C4-2B (cell line): ENCODE measurements around the gene LRRN4CL.
A peak's percentile ranks its signal among the peaks of the same experiment; 100 is the strongest.

Source experiments
- H3K27ac ChIP-seq: fragments of 450-650 bp; 2 replicates; pipeline ENCODE4 v1.5.1; 2017
- ZFX ChIP-seq: fragments of 450-650 bp; IDR thresholded peaks from 2 replicates; pipeline ENCODE4 v1.6.1; 2017
- TF ChIP-seq, protein P1 (sequence below): fragments of 450-650 bp; conservative IDR thresholded peaks from 2 replicates; pipeline ENCODE4 v1.5.1; 2017; ENCODE audit warnings: mild to moderate bottlenecking

LRRN4CL gene

DNA sequence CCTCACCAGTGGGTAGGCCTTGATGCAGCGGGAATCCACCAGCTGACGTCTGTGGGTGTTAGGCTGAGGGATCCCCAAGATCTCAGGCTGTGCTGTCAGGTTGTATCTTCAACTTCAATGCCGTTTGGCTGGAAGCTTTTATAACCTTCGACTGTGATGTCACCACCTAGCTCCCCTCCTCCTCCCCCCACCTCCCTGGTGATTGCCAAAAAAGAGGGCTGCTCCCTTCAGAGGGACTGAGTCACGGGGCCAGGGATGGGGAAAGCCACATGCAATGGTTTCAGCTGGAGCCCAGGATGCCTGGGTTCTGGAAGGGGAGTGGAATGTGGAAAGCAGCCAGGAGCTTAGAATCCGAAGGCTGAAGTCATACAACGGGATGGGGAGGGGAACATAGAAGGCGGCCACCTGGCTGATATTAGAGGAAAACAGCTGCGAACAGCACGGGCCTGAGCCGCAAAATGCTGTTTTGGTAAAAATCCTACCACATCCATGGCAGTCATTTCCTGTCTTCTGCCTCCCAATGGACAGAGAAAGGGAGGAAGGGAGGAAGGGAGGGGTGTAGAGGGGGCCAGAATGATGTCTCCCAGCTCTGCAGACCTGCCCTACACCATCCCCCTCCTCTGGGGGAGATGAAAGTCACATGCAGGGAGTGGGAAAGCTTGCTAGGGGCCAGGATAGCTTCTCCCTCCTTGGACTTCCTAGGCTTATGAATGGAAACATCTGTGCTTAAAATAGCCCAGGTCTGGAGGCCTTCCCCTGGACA is at the start of gene LRRN4CL:
Gene LRRN4CL (minus strand): TSS at position 110 of the 763 bp plus-strand sequence. CDS start 1,022 bp downstream, outside the sequence.
- TF ChIP-seq ZFX = no peak
- TF ChIP-seq, protein P1, sequence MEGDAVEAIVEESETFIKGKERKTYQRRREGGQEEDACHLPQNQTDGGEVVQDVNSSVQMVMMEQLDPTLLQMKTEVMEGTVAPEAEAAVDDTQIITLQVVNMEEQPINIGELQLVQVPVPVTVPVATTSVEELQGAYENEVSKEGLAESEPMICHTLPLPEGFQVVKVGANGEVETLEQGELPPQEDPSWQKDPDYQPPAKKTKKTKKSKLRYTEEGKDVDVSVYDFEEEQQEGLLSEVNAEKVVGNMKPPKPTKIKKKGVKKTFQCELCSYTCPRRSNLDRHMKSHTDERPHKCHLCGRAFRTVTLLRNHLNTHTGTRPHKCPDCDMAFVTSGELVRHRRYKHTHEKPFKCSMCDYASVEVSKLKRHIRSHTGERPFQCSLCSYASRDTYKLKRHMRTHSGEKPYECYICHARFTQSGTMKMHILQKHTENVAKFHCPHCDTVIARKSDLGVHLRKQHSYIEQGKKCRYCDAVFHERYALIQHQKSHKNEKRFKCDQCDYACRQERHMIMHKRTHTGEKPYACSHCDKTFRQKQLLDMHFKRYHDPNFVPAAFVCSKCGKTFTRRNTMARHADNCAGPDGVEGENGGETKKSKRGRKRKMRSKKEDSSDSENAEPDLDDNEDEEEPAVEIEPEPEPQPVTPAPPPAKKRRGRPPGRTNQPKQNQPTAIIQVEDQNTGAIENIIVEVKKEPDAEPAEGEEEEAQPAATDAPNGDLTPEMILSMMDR = no peak
- no peak within 1 kb of the TSS for H3K27ac ChIP-seq

- no peak for TF ChIP-seq ZFX
- TF ChIP-seq, protein P1 = no peak
- H3K27ac ChIP-seq = no peak overlapping the region
These were observed 47.9 kb upstream of the LRRN4CL start for GRCh38 chr11:62737196-62737595.

DNA sequence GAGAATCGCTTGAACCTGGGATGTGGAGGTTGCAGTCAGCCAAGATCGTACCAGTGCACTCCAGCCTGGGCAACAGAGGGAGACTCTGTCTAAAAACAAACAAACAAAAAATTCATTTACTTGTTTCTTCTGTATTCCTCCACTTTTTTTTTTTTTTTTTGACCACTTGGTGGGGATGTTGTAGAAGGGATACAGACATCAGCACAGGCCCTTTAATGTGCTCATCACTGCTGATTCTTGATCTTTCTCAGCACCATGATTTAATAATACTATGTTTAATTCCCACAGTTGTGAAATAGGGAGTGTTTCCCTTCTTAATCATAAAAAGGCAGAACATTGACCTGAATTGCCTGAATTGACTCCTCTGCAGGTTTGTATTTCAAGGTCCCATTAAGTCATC is 43.5 kb upstream of the LRRN4CL start:
- H3K27ac ChIP-seq = no peak overlapping the region
- no peak for TF ChIP-seq ZFX
- TF ChIP-seq, protein P1 = no peak

- peak overlapping the region; percentile 97 for H3K27ac ChIP-seq
These were observed 40.7 kb upstream of the LRRN4CL start for GRCh38 chr11:62730076-62730475.

GRCh38 chr11:62728171-62728988 is 39.0 kb upstream of the LRRN4CL start, which contains the start of gene TTC9C:
Gene TTC9C (plus strand): TSS chr11:62728486. CDS start chr11:62728849, 363 bp downstream.
- H3K27ac ChIP-seq = peak within 1 kb of the TSS; percentile 97
- TF ChIP-seq ZFX = no peak; the same call in 1 of the 2 replicates
- TF ChIP-seq, protein P1 = no peak

DNA sequence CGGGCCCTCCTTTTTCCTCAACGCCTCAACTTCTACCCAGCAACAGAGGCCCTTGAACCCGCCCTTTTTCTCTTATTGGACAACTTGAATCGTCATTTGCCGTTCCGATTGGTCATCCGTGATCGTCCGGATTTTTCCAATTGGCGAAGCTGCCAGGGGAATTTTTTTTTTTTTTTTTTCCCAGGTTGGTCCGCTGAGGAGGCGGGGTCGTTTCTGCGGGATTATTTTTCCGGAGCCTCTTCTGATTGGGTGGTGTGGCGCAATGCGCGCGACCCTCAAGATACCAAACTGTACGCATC is 38.5 kb upstream of the LRRN4CL start:
- peak overlapping the region; percentile 97 for H3K27ac ChIP-seq
- TF ChIP-seq, protein P1 = no peak
- no peak for TF ChIP-seq ZFX

DNA sequence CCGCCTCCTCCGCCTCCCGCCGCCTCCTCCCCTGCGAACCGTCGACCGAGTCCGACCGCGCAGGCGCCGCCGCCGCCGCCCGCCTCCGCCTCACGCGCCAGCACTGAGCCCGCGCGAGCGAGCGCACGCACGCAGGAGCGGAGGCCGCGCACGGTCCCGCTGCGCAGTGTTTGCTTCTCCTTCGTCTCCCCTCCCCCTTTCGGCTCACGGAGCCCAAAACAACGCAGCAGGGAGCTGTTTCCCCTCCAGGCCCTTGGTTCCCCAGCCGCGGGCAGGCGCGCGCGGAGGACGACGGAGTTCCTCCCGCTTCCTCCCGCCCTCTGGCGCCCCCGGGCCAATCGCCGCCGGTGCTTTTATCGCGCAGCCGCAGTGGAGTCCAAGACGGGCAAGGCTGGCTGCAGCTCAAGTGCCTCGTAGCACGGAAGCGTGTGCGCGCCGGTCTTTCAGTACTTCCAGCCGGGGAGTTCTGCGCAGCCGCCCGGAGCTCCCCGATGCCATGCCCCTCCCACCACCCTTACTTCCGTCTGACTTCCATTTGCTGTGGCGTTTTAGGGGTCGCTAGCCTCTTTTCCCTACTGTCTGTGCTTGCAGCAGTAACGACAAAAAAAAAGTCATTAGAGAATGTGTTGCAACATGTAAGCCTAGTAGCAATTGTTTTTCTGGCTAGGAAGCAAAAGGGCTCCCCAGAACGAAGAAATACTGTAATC is 38.0 kb upstream of the LRRN4CL start, which contains the start of gene HNRNPUL2:
Gene HNRNPUL2 (minus strand): TSS at position 293 of the 707 bp plus-strand sequence. CDS start 301 bp downstream, outside the sequence.
- TF ChIP-seq, protein P1 = no peak
- peak; percentile 61 for TF ChIP-seq ZFX
- peak within 1 kb of the TSS; percentile 97 for H3K27ac ChIP-seq
